ENCODE measurements around the gene CWC27.
"Not testable (repeated sequence)": the region's sequence is repeated elsewhere in the genome, so short reads cannot be mapped to it uniquely, and the experiment has no call there.

The CWC27 gene

DNA sequence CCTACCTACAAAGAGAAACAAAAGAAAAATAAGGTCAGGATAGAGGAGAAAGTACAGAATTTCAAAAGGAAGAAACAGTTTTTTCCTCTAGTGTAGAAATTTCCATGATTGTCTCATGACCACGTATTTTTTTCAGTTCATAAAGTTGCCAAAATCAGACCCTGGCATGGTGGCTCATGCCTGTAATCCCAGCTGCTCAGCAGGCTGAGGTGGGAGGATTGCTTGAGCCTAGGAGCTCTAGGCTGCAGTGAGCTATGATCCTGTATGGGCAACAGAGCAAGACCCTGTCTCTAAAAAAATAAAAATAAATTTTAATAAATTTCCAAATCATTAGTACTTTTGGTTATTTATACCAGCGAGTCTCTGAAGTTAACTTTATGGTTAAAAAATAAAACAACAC is 37.8 kb downstream of the CWC27 start:
- H4K8ac ChIP-seq (ENCODE audit: low read depth, low read length), result no peak overlapping the region
- WGBS (ENCODE audit: extremely low coverage, insufficient coverage, low lambda C conversion rate), result no CpG with 5 or more reads among the region's 2 CpGs
- no peaks in the 10 kb centered on the region for H3K36me3 ChIP-seq (ENCODE audit: control insufficient read depth, insufficient read depth, low read length)

DNA sequence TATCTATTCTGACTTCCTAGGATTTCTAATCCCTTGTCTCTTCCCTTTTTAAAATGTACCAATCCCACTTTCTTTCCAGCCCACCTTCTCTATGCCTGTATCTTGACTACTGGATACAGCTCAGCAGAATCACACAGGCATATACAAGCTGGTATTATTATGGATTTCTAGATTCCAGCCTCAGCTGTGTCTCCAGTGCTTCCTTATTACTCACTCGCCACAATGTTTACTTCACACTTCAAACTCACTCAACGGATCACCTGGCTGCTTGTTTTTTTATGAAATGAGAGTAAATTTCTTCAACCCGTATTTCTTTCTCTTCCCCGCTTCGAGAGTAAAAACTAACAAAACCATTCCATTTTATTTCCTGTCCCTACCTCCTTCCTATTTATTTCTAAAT is 38.8 kb downstream of the CWC27 start:
- H3K79me2 ChIP-seq (ENCODE audit: control insufficient read depth, insufficient read depth, low read length), result no peaks in the 10 kb centered on the region
- H4K5ac ChIP-seq (ENCODE audit: low read length), result no peak overlapping the region
- no peaks in the 10 kb centered on the region for H3K36me3 ChIP-seq (ENCODE audit: control insufficient read depth, insufficient read depth, low read length)
- H4K8ac ChIP-seq (ENCODE audit: low read depth, low read length), result no peak overlapping the region
- no peaks in the 10 kb centered on the region for H3K4me1 ChIP-seq (ENCODE audit: control insufficient read depth, low read depth, low read length)
- no peak for DNase-seq
- no peak overlapping the region for H2BK15ac ChIP-seq (replicated peaks; ENCODE audit: low read depth)
- no peak overlapping the region for H3K18ac ChIP-seq (ENCODE audit: low read length)
- no peak overlapping the region for H2AK5ac ChIP-seq (ENCODE audit: low read length)
- no peak overlapping the region for H2BK5ac ChIP-seq (ENCODE audit: low read length)
- H3K4me3 ChIP-seq (ENCODE audit: low read length), result no peak overlapping the region
- no peak overlapping the region for H2BK120ac ChIP-seq (ENCODE audit: low read depth, low read length)
- H3K9ac ChIP-seq (ENCODE audit: low read length), result no peak overlapping the region
- no peak overlapping the region for H3K56ac ChIP-seq (ENCODE audit: low read length)
- H3K4ac ChIP-seq (ENCODE audit: low read depth, low read length), result no peak overlapping the region
- WGBS (ENCODE audit: extremely low coverage, insufficient coverage, low lambda C conversion rate), result 100% methylated on average over 2 of the region's 5 CpGs
- no peaks in the 10 kb centered on the region for H3K79me1 ChIP-seq (ENCODE audit: low read length)
- no peak overlapping the region for H3K23ac ChIP-seq (ENCODE audit: low read length)
- no peak overlapping the region for H3K4me2 ChIP-seq (ENCODE audit: low read length)
- no peak overlapping the region for H3K27ac ChIP-seq (ENCODE audit: low read depth, low read length)
- H3K27me3 ChIP-seq (ENCODE audit: insufficient read depth, low read length, poor library complexity), result no peaks in the 10 kb centered on the region

More for the DNA sequence above, 37.8 kb downstream of the CWC27 start:
- Histone ChIP-seq H3K4ac (ENCODE audit: low read depth, low read length) (no peak overlapping the region), H3K27me3 (ENCODE audit: insufficient read depth, low read length, poor library complexity) (no peaks in the 10 kb centered on the region), H3K79me1 (ENCODE audit: low read length) (no peaks in the 10 kb centered on the region), H3K18ac (ENCODE audit: low read length) (no peak overlapping the region), H3K23ac (ENCODE audit: low read length) (no peak overlapping the region), H3K56ac (ENCODE audit: low read length) (no peak overlapping the region), H3K4me2 (ENCODE audit: low read length) (no peak overlapping the region), H3K27ac (ENCODE audit: low read depth, low read length) (no peak overlapping the region), H4K5ac (ENCODE audit: low read length) (no peak overlapping the region), H2BK5ac (ENCODE audit: low read length) (no peak overlapping the region), H3K79me2 (ENCODE audit: control insufficient read depth, insufficient read depth, low read length) (no peaks in the 10 kb centered on the region), H3K4me1 (ENCODE audit: control insufficient read depth, low read depth, low read length) (no peaks in the 10 kb centered on the region), H2BK120ac (ENCODE audit: low read depth, low read length) (no peak overlapping the region), H2AK5ac (ENCODE audit: low read length) (no peak overlapping the region), H3K4me3 (ENCODE audit: low read length) (no peak overlapping the region), H2BK15ac (replicated peaks; ENCODE audit: low read depth) (no peak overlapping the region), H3K9ac (ENCODE audit: low read length) (no peak overlapping the region)
- no peak for DNase-seq

DNA sequence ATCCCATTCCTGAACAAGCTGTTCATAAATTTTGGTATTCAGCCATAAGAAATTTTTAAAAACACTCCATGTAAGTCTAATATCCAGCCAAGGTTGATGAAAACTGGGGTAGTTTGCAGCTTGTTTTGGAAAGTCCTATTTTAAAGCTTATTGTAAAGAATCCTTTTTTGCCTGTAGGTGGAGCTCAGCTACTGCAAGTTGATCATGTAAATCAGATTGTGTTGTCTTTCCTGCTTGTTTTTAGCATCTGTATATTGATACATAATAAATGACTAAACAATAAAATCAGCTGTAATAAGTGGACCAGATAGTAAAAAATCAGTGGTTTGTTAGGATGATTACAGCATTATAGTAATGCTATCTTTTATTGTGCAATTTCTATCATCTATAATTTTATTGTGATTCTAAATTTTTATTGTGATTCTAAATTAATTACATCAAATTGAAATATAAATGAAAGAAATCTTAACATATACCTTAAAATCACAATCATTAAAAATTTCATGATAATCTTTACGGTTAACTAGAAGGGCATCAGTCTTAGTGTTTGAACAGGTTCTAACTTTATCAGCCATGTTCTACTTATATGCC is 42.4 kb downstream of the CWC27 start:
- Histone ChIP-seq H3K4me3 (ENCODE audit: low read length) (no peak overlapping the region), H3K27ac (ENCODE audit: low read depth, low read length) (no peak overlapping the region), H3K79me1 (ENCODE audit: low read length) (no peaks in the 10 kb centered on the region), H2BK5ac (ENCODE audit: low read length) (no peak overlapping the region), H3K4ac (ENCODE audit: low read depth, low read length) (no peak overlapping the region), H3K4me2 (ENCODE audit: low read length) (no peak overlapping the region), H2BK15ac (replicated peaks; ENCODE audit: low read depth) (no peak overlapping the region), H3K23ac (ENCODE audit: low read length) (no peak overlapping the region), H4K5ac (ENCODE audit: low read length) (no peak overlapping the region), H2BK120ac (ENCODE audit: low read depth, low read length) (no peak overlapping the region), H3K79me2 (ENCODE audit: control insufficient read depth, insufficient read depth, low read length) (no peaks in the 10 kb centered on the region), H4K8ac (ENCODE audit: low read depth, low read length) (no peak overlapping the region), H3K56ac (ENCODE audit: low read length) (no peak overlapping the region), H3K4me1 (ENCODE audit: control insufficient read depth, low read depth, low read length) (no peaks in the 10 kb centered on the region), H3K36me3 (ENCODE audit: control insufficient read depth, insufficient read depth, low read length) (no peaks in the 10 kb centered on the region), H3K27me3 (ENCODE audit: insufficient read depth, low read length, poor library complexity) (no peaks in the 10 kb centered on the region), H2AK5ac (ENCODE audit: low read length) (no peak overlapping the region), H3K9ac (ENCODE audit: low read length) (no peak overlapping the region), H3K18ac (ENCODE audit: low read length) (no peak overlapping the region)
- DNase-seq, result peak; percentile 64
- no CpG with 5 or more reads among the region's 1 CpG for WGBS (ENCODE audit: extremely low coverage, insufficient coverage, low lambda C conversion rate)

DNA sequence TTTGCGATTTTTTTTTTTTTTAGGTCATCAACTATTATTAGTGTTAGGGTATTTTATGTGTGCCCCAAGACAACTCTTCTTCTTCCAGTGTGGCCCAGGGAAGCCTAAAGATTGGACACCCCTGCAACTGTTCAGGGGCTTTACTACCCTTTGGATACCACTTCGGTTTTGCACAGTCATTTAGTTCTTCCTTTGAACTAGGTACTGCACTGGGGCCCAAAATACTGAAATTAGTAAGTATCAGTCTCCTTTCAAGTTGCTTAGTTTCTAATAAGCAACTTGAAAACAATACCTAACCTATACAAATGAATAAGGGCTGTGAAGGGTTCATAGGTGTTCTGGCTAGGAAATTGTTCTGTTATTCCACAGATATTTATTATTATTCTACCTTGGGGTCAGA is 45.3 kb downstream of the CWC27 start:
- Histone ChIP-seq H2BK5ac (ENCODE audit: low read length) (no peak overlapping the region), H3K36me3 (ENCODE audit: control insufficient read depth, insufficient read depth, low read length) (no peaks in the 10 kb centered on the region), H2AK5ac (ENCODE audit: low read length) (no peak overlapping the region), H3K9ac (ENCODE audit: low read length) (no peak overlapping the region), H3K4me2 (ENCODE audit: low read length) (no peak overlapping the region), H3K4me3 (ENCODE audit: low read length) (no peak overlapping the region), H3K23ac (ENCODE audit: low read length) (no peak overlapping the region), H3K79me2 (ENCODE audit: control insufficient read depth, insufficient read depth, low read length) (no peaks in the 10 kb centered on the region), H4K8ac (ENCODE audit: low read depth, low read length) (peak overlapping the region; percentile 39), H3K27ac (ENCODE audit: low read depth, low read length) (no peak overlapping the region), H2BK120ac (ENCODE audit: low read depth, low read length) (no peak overlapping the region), H3K79me1 (ENCODE audit: low read length) (no peaks in the 10 kb centered on the region), H2BK15ac (replicated peaks; ENCODE audit: low read depth) (no peak overlapping the region), H3K4me1 (ENCODE audit: control insufficient read depth, low read depth, low read length) (no peaks in the 10 kb centered on the region), H4K5ac (ENCODE audit: low read length) (no peak overlapping the region), H3K56ac (ENCODE audit: low read length) (no peak overlapping the region), H3K18ac (ENCODE audit: low read length) (no peak overlapping the region), H3K4ac (ENCODE audit: low read depth, low read length) (no peak overlapping the region), H3K27me3 (ENCODE audit: insufficient read depth, low read length, poor library complexity) (no peaks in the 10 kb centered on the region)
- DNase-seq, result no peak
- no CpG with 5 or more reads among the region's 2 CpGs for WGBS (ENCODE audit: extremely low coverage, insufficient coverage, low lambda C conversion rate)

DNA sequence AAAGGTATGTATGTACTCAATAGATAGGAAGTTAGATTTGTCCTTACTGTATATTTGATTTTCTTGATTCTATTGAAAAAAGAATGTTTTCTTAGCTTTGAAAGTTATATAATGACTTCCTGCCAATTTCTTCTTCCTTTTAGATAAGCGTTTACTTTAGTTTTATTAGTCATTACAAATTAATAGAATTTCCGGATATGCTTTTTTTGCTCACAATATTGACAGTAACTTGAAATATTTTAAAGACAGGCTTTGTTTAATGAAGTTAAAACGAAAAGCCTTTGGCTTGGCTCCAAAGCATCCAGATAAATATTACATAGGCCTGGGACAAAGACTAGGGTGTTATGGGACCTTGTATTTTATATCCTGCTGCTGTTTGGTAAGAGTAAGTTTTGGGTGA is 49.5 kb downstream of the CWC27 start:
- no CpG with 5 or more reads among the region's 3 CpGs for whole genome bisulfite sequencing (ENCODE audit: extremely low coverage, insufficient coverage, low lambda C conversion rate)
- H2AK5ac ChIP-seq (ENCODE audit: low read length), result no peak overlapping the region

DNA sequence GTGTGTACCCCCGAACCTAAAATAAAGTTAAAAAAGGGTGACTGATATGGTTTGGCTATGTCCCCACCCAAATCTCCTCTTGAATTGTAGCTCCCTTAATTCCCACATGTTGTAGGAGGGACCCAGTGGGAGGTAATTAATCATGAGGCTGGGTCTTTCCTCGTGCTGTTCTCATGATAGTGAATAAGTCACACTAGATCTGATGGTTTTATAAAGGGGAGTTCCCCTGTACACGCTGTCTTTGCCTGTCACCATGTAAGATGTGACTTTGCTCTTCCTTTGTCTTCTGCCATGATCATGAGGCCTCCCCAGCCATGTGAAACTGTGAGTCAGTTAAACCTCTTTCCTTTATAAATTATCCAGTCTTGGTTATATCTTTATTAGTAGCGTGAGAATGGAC is 50.6 kb downstream of the CWC27 start:
- H3K18ac ChIP-seq (ENCODE audit: low read length); H3K27me3 ChIP-seq (ENCODE audit: insufficient read depth, low read length, poor library complexity); H3K36me3 ChIP-seq (ENCODE audit: control insufficient read depth, insufficient read depth, low read length); H3K79me2 ChIP-seq (ENCODE audit: control insufficient read depth, insufficient read depth, low read length); H2BK5ac ChIP-seq (ENCODE audit: low read length); H3K4me2 ChIP-seq (ENCODE audit: low read length); H3K4ac ChIP-seq (ENCODE audit: low read depth, low read length); H2BK15ac ChIP-seq (replicated peaks; ENCODE audit: low read depth); H3K4me1 ChIP-seq (ENCODE audit: control insufficient read depth, low read depth, low read length); H3K9ac ChIP-seq (ENCODE audit: low read length); H3K79me1 ChIP-seq (ENCODE audit: low read length); H3K23ac ChIP-seq (ENCODE audit: low read length); H4K8ac ChIP-seq (ENCODE audit: low read depth, low read length); H2BK120ac ChIP-seq (ENCODE audit: low read depth, low read length); H2AK5ac ChIP-seq (ENCODE audit: low read length); H3K4me3 ChIP-seq (ENCODE audit: low read length); DNase-seq; H3K56ac ChIP-seq (ENCODE audit: low read length); H4K5ac ChIP-seq (ENCODE audit: low read length); H3K27ac ChIP-seq (ENCODE audit: low read depth, low read length): not testable (repeated sequence)
- WGBS (ENCODE audit: extremely low coverage, insufficient coverage, low lambda C conversion rate), result no CpG with 5 or more reads among the region's 4 CpGs

More for the DNA sequence above, 49.5 kb downstream of the CWC27 start:
- Histone ChIP-seq H3K23ac (ENCODE audit: low read length) (no peak overlapping the region), H2BK120ac (ENCODE audit: low read depth, low read length) (no peak overlapping the region), H3K4me1 (ENCODE audit: control insufficient read depth, low read depth, low read length) (no peaks in the 10 kb centered on the region), H3K18ac (ENCODE audit: low read length) (no peak overlapping the region), H3K36me3 (ENCODE audit: control insufficient read depth, insufficient read depth, low read length) (no peaks in the 10 kb centered on the region), H3K27ac (ENCODE audit: low read depth, low read length) (no peak overlapping the region), H4K5ac (ENCODE audit: low read length) (no peak overlapping the region), H3K4me3 (ENCODE audit: low read length) (no peak overlapping the region), H4K8ac (ENCODE audit: low read depth, low read length) (no peak overlapping the region), H2BK15ac (replicated peaks; ENCODE audit: low read depth) (no peak overlapping the region), H3K56ac (ENCODE audit: low read length) (no peak overlapping the region), H3K27me3 (ENCODE audit: insufficient read depth, low read length, poor library complexity) (no peaks in the 10 kb centered on the region), H3K4me2 (ENCODE audit: low read length) (no peak overlapping the region), H2BK5ac (ENCODE audit: low read length) (no peak overlapping the region), H3K79me2 (ENCODE audit: control insufficient read depth, insufficient read depth, low read length) (no peaks in the 10 kb centered on the region), H3K9ac (ENCODE audit: low read length) (no peak overlapping the region), H3K4ac (ENCODE audit: low read depth, low read length) (no peak overlapping the region), H3K79me1 (ENCODE audit: low read length) (no peaks in the 10 kb centered on the region)
- no peak for DNase-seq
